GM18505 (cell line): Measurements from ENCODE around the gene PTGES3L.
"Not testable (repeated sequence)": the region's sequence is repeated elsewhere in the genome, so short reads cannot be mapped to it uniquely, and the experiment has no call there.

Experiments used
- ATAC-seq: cut with Tn5 transposase; IDR thresholded peaks from one replicate; pipeline ENCODE4 v1.9.1; 2021; ENCODE audit not compliant: unreplicated experiment
- POLR2A ChIP-seq: IDR thresholded peaks from 4 replicates; pipeline ENCODE4 v1.6.1; 2011; ENCODE audit warnings: borderline replicate concordance; ENCODE audit not compliant: insufficient read depth, insufficient read length; ENCODE audit errors: extremely low read depth

The PTGES3L gene

GRCh38 chr17:42999003-42999525, 19.2 kb upstream of the PTGES3L start:
- no peak for ATAC-seq
- no peak for TF ChIP-seq POLR2A

GRCh38 chr17:42997984-42998938, 18.4 kb upstream of the PTGES3L start, which contains the start of gene RPL27:
Gene RPL27, plus strand, starts transcription at chr17:42998419. Its CDS starts 332 bp downstream, at chr17:42998751.
- peak; percentile 90 for ATAC-seq
- TF ChIP-seq POLR2A: peak; percentile 97

- no peak for TF ChIP-seq POLR2A
- ATAC-seq: no peak
These were observed 17.6 kb upstream of the PTGES3L start for GRCh38 chr17:42997390-42997983.

- ATAC-seq: not testable (repeated sequence)
These were observed 14.0 kb upstream of the PTGES3L start for GRCh38 chr17:42993913-42994312.

GRCh38 chr17:42992872-42993271, 13.0 kb upstream of the PTGES3L start:
- no peak for ATAC-seq
- TF ChIP-seq POLR2A: no peak

GRCh38 chr17:42991471-42991870, 11.6 kb upstream of the PTGES3L start:
- ATAC-seq: no peak
- TF ChIP-seq POLR2A: no peak

- no peak for TF ChIP-seq POLR2A
- no peak for ATAC-seq
These were observed 10.1 kb upstream of the PTGES3L start for GRCh38 chr17:42989726-42990652.

- ATAC-seq: no peak
- TF ChIP-seq POLR2A: no peak
These were observed 9.3 kb upstream of the PTGES3L start for GRCh38 chr17:42989141-42989540.

- no peak for TF ChIP-seq POLR2A
- ATAC-seq: no peak
These were observed 5.3 kb upstream of the PTGES3L start for GRCh38 chr17:42985225-42985624.

GRCh38 chr17:42982266-42982665, 2.4 kb upstream of the PTGES3L start:
- TF ChIP-seq POLR2A: no peak
- ATAC-seq: no peak

GRCh38 chr17:42980766-42981397, 1.0 kb upstream of the PTGES3L start:
- peak; percentile 40 for ATAC-seq
- peak; percentile 41 for TF ChIP-seq POLR2A

GRCh38 chr17:42980274-42980765, 440 bp upstream of the PTGES3L start, which contains the start of gene RUNDC1:
Gene RUNDC1, plus strand, starts transcription at chr17:42980565. Its CDS starts 12 bp downstream, at chr17:42980577.
- TF ChIP-seq POLR2A: peak; percentile 78
- ATAC-seq: peak; percentile 74

GRCh38 chr17:42975701-42976100, 4.2 kb downstream of the PTGES3L start:
- not testable (repeated sequence) for ATAC-seq
